Stimulated activated CD8-positive, alpha-beta memory T cell treated with anti-CD3 and anti-CD28 coated beads, Interleukin-12 subunit alpha, Interleukin-12 subunit beta, amount 100 ng/mL, for 24 hours (primary cell): Measurements from ENCODE around the gene TGIF1.

Experiments
- DNase-seq: peaks from one replicate; pipeline ENCODE4 v3.0.0-alpha.2; 2020; ENCODE audit errors: extremely low read depth

The TGIF1 gene

GRCh38 chr18:3434685-3435084 lies 15.3 kb upstream of the TGIF1 start:
- no peak for DNase-seq

GRCh38 chr18:3440341-3440740 lies 9.6 kb upstream of the TGIF1 start:
- DNase-seq: no peak

GRCh38 chr18:3441290-3441689 lies 8.7 kb upstream of the TGIF1 start:
- DNase-seq: no peak

- DNase-seq: no peak
Observed at GRCh38 chr18:3442919-3443318, 7.1 kb upstream of the TGIF1 start.

GRCh38 chr18:3444296-3444695 lies 5.7 kb upstream of the TGIF1 start:
- DNase-seq: no peak

- DNase-seq: no peak
Observed at GRCh38 chr18:3444954-3445353, 5.0 kb upstream of the TGIF1 start.

GRCh38 chr18:3447068-3447894 lies 2.7 kb upstream of the TGIF1 start:
- no peak for DNase-seq

GRCh38 chr18:3447895-3448837 lies 1.8 kb upstream of the TGIF1 start:
- DNase-seq: peak; percentile 59

GRCh38 chr18:3448838-3449511 lies 997 bp upstream of the TGIF1 start:
- DNase-seq: peak; percentile 54

- DNase-seq: no peak
Observed at GRCh38 chr18:3449512-3450011, 410 bp upstream of the TGIF1 start.

GRCh38 chr18:3450799-3451182 lies 819 bp downstream of the TGIF1 start:
- DNase-seq: no peak

- DNase-seq: peak; percentile 70
Observed at GRCh38 chr18:3451183-3451988, 1.4 kb downstream of the TGIF1 start.

GRCh38 chr18:3451989-3452749 lies 2.2 kb downstream of the TGIF1 start:
- no peak for DNase-seq

- no peak for DNase-seq
Observed at GRCh38 chr18:3452750-3453539, 3.0 kb downstream of the TGIF1 start.

- no peak for DNase-seq
Observed at GRCh38 chr18:3453540-3454364, 3.8 kb downstream of the TGIF1 start.

- no peak for DNase-seq
Observed at GRCh38 chr18:3454365-3455089, 4.6 kb downstream of the TGIF1 start.

- DNase-seq: no peak
Observed at GRCh38 chr18:3455090-3455635, 5.2 kb downstream of the TGIF1 start.
